ENCODE data around the gene NFKBIE.

DNA sequence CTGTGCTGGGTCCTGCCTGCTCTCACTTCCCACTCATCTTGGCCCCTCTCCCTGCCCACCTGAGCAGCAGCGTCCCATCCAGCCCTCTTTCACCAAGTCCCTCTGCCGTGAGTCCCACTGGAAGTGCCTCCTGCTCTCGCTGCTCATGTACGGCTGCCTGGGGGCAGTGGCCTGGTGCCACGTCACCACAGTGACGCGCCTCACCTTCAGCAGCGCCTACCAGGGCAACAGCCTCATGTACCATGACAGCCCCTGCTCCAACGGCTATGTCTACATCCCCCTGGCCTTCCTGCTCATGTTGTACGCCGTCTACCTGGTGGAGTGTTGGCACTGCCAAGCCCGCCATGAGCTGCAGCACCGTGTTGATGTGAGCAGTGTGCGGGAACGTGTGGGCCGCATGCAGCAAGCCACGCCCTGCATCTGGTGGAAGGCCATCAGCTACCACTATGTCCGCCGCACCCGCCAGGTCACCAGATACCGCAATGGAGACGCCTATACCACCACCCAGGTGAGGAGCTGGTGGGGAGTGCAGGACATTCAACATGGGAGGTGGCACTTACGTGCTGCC lies 7.7 kb upstream of the NFKBIE start:
- TF ChIP-seq, protein P1, sequence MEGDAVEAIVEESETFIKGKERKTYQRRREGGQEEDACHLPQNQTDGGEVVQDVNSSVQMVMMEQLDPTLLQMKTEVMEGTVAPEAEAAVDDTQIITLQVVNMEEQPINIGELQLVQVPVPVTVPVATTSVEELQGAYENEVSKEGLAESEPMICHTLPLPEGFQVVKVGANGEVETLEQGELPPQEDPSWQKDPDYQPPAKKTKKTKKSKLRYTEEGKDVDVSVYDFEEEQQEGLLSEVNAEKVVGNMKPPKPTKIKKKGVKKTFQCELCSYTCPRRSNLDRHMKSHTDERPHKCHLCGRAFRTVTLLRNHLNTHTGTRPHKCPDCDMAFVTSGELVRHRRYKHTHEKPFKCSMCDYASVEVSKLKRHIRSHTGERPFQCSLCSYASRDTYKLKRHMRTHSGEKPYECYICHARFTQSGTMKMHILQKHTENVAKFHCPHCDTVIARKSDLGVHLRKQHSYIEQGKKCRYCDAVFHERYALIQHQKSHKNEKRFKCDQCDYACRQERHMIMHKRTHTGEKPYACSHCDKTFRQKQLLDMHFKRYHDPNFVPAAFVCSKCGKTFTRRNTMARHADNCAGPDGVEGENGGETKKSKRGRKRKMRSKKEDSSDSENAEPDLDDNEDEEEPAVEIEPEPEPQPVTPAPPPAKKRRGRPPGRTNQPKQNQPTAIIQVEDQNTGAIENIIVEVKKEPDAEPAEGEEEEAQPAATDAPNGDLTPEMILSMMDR (optimal IDR thresholded peaks at IDR 0.05 in 1 of 3, IDR thresholded peaks at IDR 0.05 in 1 of 3, conservative IDR thresholded peaks at IDR 0.05 in 1 of 3; ENCODE audit: extremely low read depth in 1 of 3, insufficient read depth in 2 of 3, low read length in 3 of 3) = no peak
- no peak for TF ChIP-seq EZH2 (IDR thresholded peaks at IDR 0.05; ENCODE audit: low read length)
